Osteoblast (primary cell): ENCODE measurements around the gene CD300E. TPM values are rescaled to one million over a fixed set of nuclear protein-coding genes. Genes with fewer than 3 reads are reported as not detected.

Source experiments
- DNase-seq: peaks from one replicate; pipeline ENCODE4 v3.0.0; 2011; ENCODE audit warnings: low spot score, mixed read lengths; ENCODE audit not compliant: insufficient read length; ENCODE audit errors: missing footprints
- H2AFZ ChIP-seq: 2 replicates; pipeline ENCODE4 v1.6.0; 2011; ENCODE audit warnings: mild to moderate bottlenecking, low read length
- H3K27ac ChIP-seq: 2 replicates; pipeline ENCODE4 v1.5.1; 2011; ENCODE audit warnings: mild to moderate bottlenecking, low read depth, low read length, moderate library complexity
- H3K27me3 ChIP-seq: 2 replicates; pipeline ENCODE4 v1.6.0; 2012; ENCODE audit warnings: mild to moderate bottlenecking, control low read depth, inconsistent platforms, low read length, moderate library complexity; ENCODE audit not compliant: insufficient read depth
- H3K36me3 ChIP-seq: 2 replicates; pipeline ENCODE4 v1.5.1; 2011; ENCODE audit warnings: mild to moderate bottlenecking, low read length, control low read depth, moderate library complexity; ENCODE audit not compliant: insufficient read depth
- H3K4me1 ChIP-seq: 2 replicates; pipeline ENCODE4 v1.5.1; 2011; ENCODE audit warnings: mild to moderate bottlenecking, low read length, control low read depth, moderate library complexity; ENCODE audit not compliant: insufficient read depth
- H3K4me2 ChIP-seq: 2 replicates; pipeline ENCODE4 v1.6.0; 2011; ENCODE audit warnings: mild to moderate bottlenecking, low read length; ENCODE audit not compliant: insufficient read depth
- H3K4me3 ChIP-seq: fragments of 200-600 bp; sonication (generic); 3 replicates; pipeline ENCODE4 v1.5.1; 2012; ENCODE audit warnings: mild to moderate bottlenecking, low read length, inconsistent platforms; ENCODE audit not compliant: insufficient read depth
- H3K79me2 ChIP-seq: 2 replicates; pipeline ENCODE4 v1.6.0; 2012; ENCODE audit warnings: mild to moderate bottlenecking, low read length, control low read depth, inconsistent platforms; ENCODE audit not compliant: insufficient read depth
- H3K9me3 ChIP-seq: 2 replicates; pipeline ENCODE4 v1.5.1; 2011; ENCODE audit warnings: low read depth, low read length, control low read depth
- H4K20me1 ChIP-seq: 2 replicates; pipeline ENCODE4 v1.6.0; 2012; ENCODE audit warnings: mild to moderate bottlenecking, low read length, control low read depth; ENCODE audit not compliant: insufficient read depth
- total RNA-seq: library from RNA; depleted of rRNA; stranded (reverse); fragments of >200 nt; gene quantifications from 2 replicates; pipeline ENCODE4 v1.2.3, GENCODE V29; 2012
- TF ChIP-seq, protein P1 (sequence below): IDR thresholded peaks from 2 replicates; pipeline ENCODE4 v1.5.1; 2011; ENCODE audit warnings: mild to moderate bottlenecking, low read depth, low read length, moderate library complexity; ENCODE audit errors: extremely low read depth

The CD300E gene
- total RNA-seq, 1 donor: under 0.01 TPM

DNA sequence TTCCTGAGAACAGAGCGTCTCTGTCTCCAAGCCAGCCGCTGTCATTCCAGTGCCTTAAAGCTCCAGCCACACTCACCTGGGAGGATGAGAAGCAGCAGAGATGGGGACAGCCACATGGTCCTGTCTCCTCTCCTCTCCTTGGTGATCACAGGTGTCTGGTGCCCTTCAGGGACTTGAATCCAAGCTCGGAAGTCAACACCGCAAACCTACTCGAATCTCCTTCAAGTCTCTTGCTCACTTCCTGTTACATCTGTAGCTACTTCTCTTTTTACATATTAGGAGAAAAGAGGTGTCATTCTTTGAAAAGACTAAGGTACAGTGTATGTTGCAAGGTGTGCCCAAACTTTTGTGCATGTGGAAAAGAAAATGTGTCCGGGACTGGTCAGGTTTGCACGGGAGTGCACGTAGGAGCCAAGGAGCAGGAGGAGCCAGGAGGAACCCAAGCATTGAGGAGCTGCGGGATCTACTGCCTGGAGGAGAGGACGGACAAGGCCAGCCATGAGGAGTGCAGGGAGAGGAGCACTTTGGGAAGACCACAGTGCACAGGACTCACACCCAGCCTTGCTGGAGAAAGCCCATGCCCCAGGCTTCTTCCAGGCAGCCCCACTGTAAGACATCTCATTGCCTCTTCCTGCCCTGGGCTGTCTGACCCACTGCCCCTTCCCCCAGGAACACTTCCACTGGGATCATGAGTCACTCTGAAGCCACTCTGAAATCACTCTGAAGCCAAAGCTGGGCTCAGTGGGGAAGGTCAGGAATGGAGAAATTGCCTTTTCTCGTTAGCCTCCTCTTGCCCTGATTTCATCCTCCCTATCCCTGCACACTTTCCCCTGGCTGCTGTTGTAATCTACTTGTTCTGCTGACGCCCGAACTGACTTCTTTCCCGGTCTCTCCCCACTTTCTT lies 31.2 kb downstream of the CD300E start, which contains the start of gene CD300LD:
Gene CD300LD (minus strand): TSS at position 197 of the 904 bp plus-strand sequence. CDS start 81 bp downstream, at position 116.
- Histone ChIP-seq H4K20me1 (no peaks in the 10 kb centered on the region), H3K79me2 (no peaks in the 10 kb centered on the region), H3K4me1 (no peaks in the 10 kb centered on the region), H3K27ac (no peak within 1 kb of the TSS), H3K4me2 (no peak within 1 kb of the TSS), H3K4me3 (no peak within 1 kb of the TSS), H3K27me3 (peaks cover 10% of the 10 kb centered on the region), H3K36me3 (no peaks in the 10 kb centered on the region), H3K9me3 (no peaks in the 10 kb centered on the region), H2AFZ (no peak within 1 kb of the TSS)
- TF ChIP-seq, protein P1, sequence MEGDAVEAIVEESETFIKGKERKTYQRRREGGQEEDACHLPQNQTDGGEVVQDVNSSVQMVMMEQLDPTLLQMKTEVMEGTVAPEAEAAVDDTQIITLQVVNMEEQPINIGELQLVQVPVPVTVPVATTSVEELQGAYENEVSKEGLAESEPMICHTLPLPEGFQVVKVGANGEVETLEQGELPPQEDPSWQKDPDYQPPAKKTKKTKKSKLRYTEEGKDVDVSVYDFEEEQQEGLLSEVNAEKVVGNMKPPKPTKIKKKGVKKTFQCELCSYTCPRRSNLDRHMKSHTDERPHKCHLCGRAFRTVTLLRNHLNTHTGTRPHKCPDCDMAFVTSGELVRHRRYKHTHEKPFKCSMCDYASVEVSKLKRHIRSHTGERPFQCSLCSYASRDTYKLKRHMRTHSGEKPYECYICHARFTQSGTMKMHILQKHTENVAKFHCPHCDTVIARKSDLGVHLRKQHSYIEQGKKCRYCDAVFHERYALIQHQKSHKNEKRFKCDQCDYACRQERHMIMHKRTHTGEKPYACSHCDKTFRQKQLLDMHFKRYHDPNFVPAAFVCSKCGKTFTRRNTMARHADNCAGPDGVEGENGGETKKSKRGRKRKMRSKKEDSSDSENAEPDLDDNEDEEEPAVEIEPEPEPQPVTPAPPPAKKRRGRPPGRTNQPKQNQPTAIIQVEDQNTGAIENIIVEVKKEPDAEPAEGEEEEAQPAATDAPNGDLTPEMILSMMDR: no peak
- DNase-seq: no peak

DNA sequence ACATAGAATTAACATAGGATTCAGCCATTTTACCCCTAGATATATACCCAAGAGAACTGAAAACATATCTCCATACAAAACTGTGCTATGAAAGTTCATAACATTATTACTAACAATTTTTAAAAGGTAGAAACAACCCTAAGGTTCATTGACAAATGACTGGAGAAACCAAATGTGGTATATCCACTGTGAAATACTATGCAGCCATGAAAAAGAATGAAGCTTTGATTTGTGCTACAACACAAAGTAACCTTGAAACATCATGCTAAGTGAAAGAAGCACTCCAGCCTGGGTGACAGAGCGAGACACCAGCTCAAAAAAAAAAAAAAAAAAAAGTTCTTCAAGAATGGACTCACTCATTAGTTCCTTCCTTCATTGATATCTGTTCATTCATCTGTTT lies 32.0 kb downstream of the CD300E start:
- no peaks in the 10 kb centered on the region for H4K20me1 ChIP-seq
- TF ChIP-seq, protein P1: no peak
- no peak overlapping the region for H3K27ac ChIP-seq
- peaks cover 7% of the 10 kb centered on the region for H3K27me3 ChIP-seq
- no peaks in the 10 kb centered on the region for H3K36me3 ChIP-seq
- no peaks in the 10 kb centered on the region for H3K4me1 ChIP-seq
- H2AFZ ChIP-seq: no peak overlapping the region
- no peak overlapping the region for H3K4me2 ChIP-seq
- no peak for DNase-seq
- no peaks in the 10 kb centered on the region for H3K79me2 ChIP-seq
- H3K9me3 ChIP-seq: no peaks in the 10 kb centered on the region
- H3K4me3 ChIP-seq: no peak overlapping the region

DNA sequence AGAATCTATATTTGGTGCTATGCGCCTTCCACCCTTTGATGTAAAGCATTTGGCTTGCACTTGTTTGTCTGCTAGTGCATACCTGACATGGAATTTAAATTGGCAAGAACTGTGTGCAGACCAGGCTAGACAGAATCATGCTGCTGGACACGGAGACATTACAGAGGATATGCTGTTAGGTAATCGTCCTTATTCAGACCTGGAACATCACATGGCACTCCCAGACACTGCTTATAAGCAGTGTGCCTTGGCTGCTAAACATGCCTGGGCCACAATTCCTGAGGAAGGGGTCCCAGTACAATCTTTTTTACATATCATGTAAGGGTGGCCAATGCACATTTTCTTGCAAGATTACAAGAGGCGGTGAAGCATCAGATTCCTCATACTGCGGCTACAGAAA lies 37.8 kb downstream of the CD300E start:
- Histone ChIP-seq H3K27ac (no peak overlapping the region), H3K4me2 (no peak overlapping the region), H3K4me3 (no peak overlapping the region), H2AFZ (no peak overlapping the region), H3K9me3 (no peaks in the 10 kb centered on the region), H3K4me1 (no peaks in the 10 kb centered on the region), H4K20me1 (no peaks in the 10 kb centered on the region), H3K79me2 (no peaks in the 10 kb centered on the region), H3K27me3 (peaks cover 7% of the 10 kb centered on the region), H3K36me3 (no peaks in the 10 kb centered on the region)
- TF ChIP-seq, protein P1: no peak
- no peak for DNase-seq

DNA sequence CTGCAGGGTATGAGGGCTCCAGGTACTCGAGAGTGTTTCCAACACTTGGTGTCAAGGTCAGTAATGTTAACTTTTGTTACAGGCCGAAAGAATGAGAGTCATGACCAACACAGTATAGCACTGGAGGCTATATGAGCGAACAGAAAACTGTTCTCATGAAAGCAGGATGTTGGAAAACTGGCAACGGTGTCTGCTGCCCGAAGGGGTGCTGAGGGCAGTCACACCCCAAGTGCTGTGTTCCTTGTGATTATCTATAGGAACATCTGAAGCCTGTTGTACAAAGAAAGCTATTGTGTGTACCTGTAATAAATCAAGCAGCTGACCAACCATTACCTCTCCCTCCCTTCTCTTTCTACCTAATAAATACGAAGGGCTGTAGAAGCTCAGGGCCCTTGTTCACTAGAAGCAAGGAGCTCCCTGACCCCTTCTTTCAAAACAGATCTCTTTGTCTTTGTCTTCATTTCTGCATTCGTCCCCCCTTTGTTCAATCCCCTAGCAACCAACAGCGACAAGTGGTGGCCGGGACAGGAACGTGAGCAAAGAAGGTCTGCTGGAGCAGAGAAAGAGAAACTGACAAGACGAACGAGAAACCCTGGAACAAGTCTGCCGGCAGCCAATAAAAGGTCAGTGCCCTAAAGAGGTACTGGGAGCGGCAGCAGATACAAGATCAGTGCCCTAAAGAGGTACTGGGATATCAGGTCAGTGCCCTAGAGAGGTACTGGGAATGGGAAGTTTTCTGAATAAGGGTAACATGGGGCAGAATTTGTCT lies 39.1 kb downstream of the CD300E start:
- H3K4me2 ChIP-seq: no peak overlapping the region
- no peaks in the 10 kb centered on the region for H3K79me2 ChIP-seq
- DNase-seq: no peak
- no peaks in the 10 kb centered on the region for H3K36me3 ChIP-seq
- H3K4me3 ChIP-seq: no peak overlapping the region
- TF ChIP-seq, protein P1: no peak
- no peak overlapping the region for H3K27ac ChIP-seq
- H4K20me1 ChIP-seq: no peaks in the 10 kb centered on the region
- H3K9me3 ChIP-seq: no peaks in the 10 kb centered on the region
- H3K27me3 ChIP-seq: peaks cover 7% of the 10 kb centered on the region
- H2AFZ ChIP-seq: no peak overlapping the region
- H3K4me1 ChIP-seq: no peaks in the 10 kb centered on the region
